KMS-11 (cell line): ENCODE data around the gene PCSK9.

Source experiments
- H2AFZ ChIP-seq: fragments of 200-600 bp; sonication (generic); 2 replicates; pipeline ENCODE4 v1.6.1; 2016; ENCODE audit warnings: antibody characterized with exemption, mixed run types, low read depth
- H3K27ac ChIP-seq: fragments of 200-600 bp; sonication (generic); 2 replicates; pipeline ENCODE4 v1.6.1; 2016; ENCODE audit warnings: mild to moderate bottlenecking, mixed run types
- H3K27me3 ChIP-seq: fragments of 200-600 bp; sonication (generic); 2 replicates; pipeline ENCODE4 v1.6.1; 2017; ENCODE audit warnings: mild to moderate bottlenecking, low read depth, mixed run types, moderate library complexity; ENCODE audit not compliant: insufficient read depth
- H3K36me3 ChIP-seq: fragments of 200-600 bp; sonication (generic); 2 replicates; pipeline ENCODE4 v1.6.1; 2017; ENCODE audit warnings: mild to moderate bottlenecking, mixed run types; ENCODE audit not compliant: insufficient read depth
- H3K4me1 ChIP-seq: fragments of 200-600 bp; sonication (generic); 2 replicates; pipeline ENCODE4 v1.6.1; 2016; ENCODE audit warnings: mild to moderate bottlenecking, low read depth, mixed run types; ENCODE audit not compliant: poor library complexity, severe bottlenecking
- H3K4me2 ChIP-seq: fragments of 200-600 bp; sonication (generic); 2 replicates; pipeline ENCODE4 v1.7.0; 2016; ENCODE audit warnings: mild to moderate bottlenecking, mixed run types
- H3K4me3 ChIP-seq: fragments of 200-600 bp; sonication (generic); IDR thresholded peaks from 2 replicates; pipeline ENCODE4 v1.6.1; 2017; ENCODE audit warnings: low read depth, low read length, mixed read lengths; ENCODE audit not compliant: insufficient read depth
- H3K79me2 ChIP-seq: fragments of 200-600 bp; sonication (generic); 2 replicates; pipeline ENCODE4 v1.6.1; 2016; ENCODE audit warnings: low read depth, mixed run types; ENCODE audit not compliant: insufficient read depth
- H3K9ac ChIP-seq: fragments of 200-600 bp; sonication (generic); 2 replicates; pipeline ENCODE4 v1.6.1; 2016; ENCODE audit warnings: mild to moderate bottlenecking, mixed run types
- H4K20me1 ChIP-seq: fragments of 200-600 bp; sonication (generic); 2 replicates; pipeline ENCODE4 v1.6.1; 2016; ENCODE audit warnings: mild to moderate bottlenecking, mixed run types; ENCODE audit not compliant: insufficient read depth
- CTCF ChIP-seq: fragments of 200-600 bp; sonication (generic); conservative IDR thresholded peaks from 2 replicates; pipeline ENCODE4 v1.6.1; 2017; ENCODE audit warnings: low read depth, mild to moderate bottlenecking, antibody characterized with exemption, low read length, moderate library complexity, mixed read lengths

PCSK9 gene

GRCh38 chr1:55081188-55081904 lies 42.0 kb downstream of the PCSK9 start:
- no peak overlapping the region for H3K4me2 ChIP-seq
- H3K9ac ChIP-seq, result no peak overlapping the region
- H3K27ac ChIP-seq, result no peak overlapping the region
- TF ChIP-seq CTCF, result no peak
- H3K36me3 ChIP-seq, result no peaks in the 10 kb centered on the region
- no peak overlapping the region for H3K4me3 ChIP-seq
- H4K20me1 ChIP-seq, result no peaks in the 10 kb centered on the region
- no peak overlapping the region for H2AFZ ChIP-seq
- H3K27me3 ChIP-seq, result no peaks in the 10 kb centered on the region
- no peaks in the 10 kb centered on the region for H3K79me2 ChIP-seq
- no peaks in the 10 kb centered on the region for H3K4me1 ChIP-seq

- Histone ChIP-seq H4K20me1 (no peaks in the 10 kb centered on the region), H3K9ac (no peak overlapping the region), H3K4me2 (no peak overlapping the region), H3K27ac (no peak overlapping the region), H3K4me1 (no peaks in the 10 kb centered on the region), H3K79me2 (no peaks in the 10 kb centered on the region), H3K4me3 (no peak overlapping the region), H3K27me3 (no peaks in the 10 kb centered on the region), H3K36me3 (no peaks in the 10 kb centered on the region), H2AFZ (no peak overlapping the region)
- TF ChIP-seq CTCF, result no peak
These were observed 42.6 kb downstream of the PCSK9 start for GRCh38 chr1:55081905-55082296.

GRCh38 chr1:55084257-55084656 lies 44.9 kb downstream of the PCSK9 start:
- H3K27ac ChIP-seq, result no peak overlapping the region
- H3K27me3 ChIP-seq, result no peaks in the 10 kb centered on the region
- TF ChIP-seq CTCF, result no peak
- H3K36me3 ChIP-seq, result no peaks in the 10 kb centered on the region
- H2AFZ ChIP-seq, result no peak overlapping the region
- no peak overlapping the region for H3K9ac ChIP-seq
- no peaks in the 10 kb centered on the region for H3K4me1 ChIP-seq
- H3K4me3 ChIP-seq, result no peak overlapping the region
- H4K20me1 ChIP-seq, result no peaks in the 10 kb centered on the region
- H3K4me2 ChIP-seq, result no peak overlapping the region
- no peaks in the 10 kb centered on the region for H3K79me2 ChIP-seq

GRCh38 chr1:55087439-55087838 lies 48.1 kb downstream of the PCSK9 start:
- H4K20me1 ChIP-seq, result no peaks in the 10 kb centered on the region
- no peak overlapping the region for H3K4me2 ChIP-seq
- TF ChIP-seq CTCF, result no peak
- no peaks in the 10 kb centered on the region for H3K4me1 ChIP-seq
- H3K79me2 ChIP-seq, result no peaks in the 10 kb centered on the region
- no peak overlapping the region for H3K4me3 ChIP-seq
- H3K9ac ChIP-seq, result no peak overlapping the region
- no peaks in the 10 kb centered on the region for H3K36me3 ChIP-seq
- H3K27ac ChIP-seq, result no peak overlapping the region
- no peaks in the 10 kb centered on the region for H3K27me3 ChIP-seq
- no peak overlapping the region for H2AFZ ChIP-seq
